GM10266 (cell line): ENCODE results near the gene CHCHD4.

Experiments
- DNase-seq: peaks from one replicate; pipeline ENCODE4 v3.0.0; 2012; ENCODE audit errors: extremely low spot score
- CTCF ChIP-seq: IDR thresholded peaks from 2 replicates; pipeline ENCODE4 v1.5.1; 2012; ENCODE audit warnings: mild to moderate bottlenecking, low read depth; ENCODE audit not compliant: control insufficient read depth, insufficient read depth; ENCODE audit errors: missing control alignments

The CHCHD4 gene

DNA sequence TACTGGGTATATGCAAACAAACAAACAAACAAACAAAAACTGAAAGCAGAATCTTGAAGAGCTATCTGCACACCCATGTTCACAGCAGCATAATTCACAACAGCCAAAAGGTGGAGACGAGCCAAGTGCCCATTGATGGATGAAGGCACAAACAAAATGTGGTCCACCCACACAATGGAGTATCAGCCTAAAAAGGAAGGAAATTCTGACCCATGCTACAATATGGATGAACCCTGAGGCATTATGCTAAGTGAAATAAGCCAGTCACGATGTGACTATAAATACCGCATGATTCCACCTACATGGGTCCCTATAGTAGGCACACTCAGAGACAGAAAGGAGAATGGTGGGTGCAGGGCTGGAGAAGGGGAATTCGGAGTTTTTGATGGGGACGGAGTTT lies 29.6 kb upstream of the CHCHD4 start:
- TF ChIP-seq CTCF = no peak
- DNase-seq = no peak

DNA sequence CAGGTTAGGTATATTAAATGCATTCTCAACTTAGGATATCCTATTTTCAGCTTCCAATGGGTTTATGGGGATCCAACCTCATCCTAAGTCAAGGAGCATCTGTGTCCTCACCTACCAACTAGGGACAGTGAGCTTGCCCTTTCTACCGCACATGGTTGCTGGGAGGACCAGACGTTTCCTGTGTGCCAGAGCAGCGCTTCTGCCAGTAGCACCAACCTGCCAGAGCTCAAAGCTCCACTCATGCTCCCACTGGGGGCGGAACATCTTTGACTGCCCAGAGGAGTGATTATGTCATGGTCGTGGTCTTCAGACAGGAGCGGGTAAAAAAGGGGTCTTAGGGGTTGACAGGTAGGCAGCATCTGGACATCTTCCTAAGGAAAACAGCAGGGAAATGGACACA lies 29.0 kb upstream of the CHCHD4 start:
- DNase-seq = no peak

GRCh38 chr3:14152963-14153355 lies 28.3 kb upstream of the CHCHD4 start:
- no peak for TF ChIP-seq CTCF
- no peak for DNase-seq

More for the DNA sequence above, 29.0 kb upstream of the CHCHD4 start:
- no peak for TF ChIP-seq CTCF

DNA sequence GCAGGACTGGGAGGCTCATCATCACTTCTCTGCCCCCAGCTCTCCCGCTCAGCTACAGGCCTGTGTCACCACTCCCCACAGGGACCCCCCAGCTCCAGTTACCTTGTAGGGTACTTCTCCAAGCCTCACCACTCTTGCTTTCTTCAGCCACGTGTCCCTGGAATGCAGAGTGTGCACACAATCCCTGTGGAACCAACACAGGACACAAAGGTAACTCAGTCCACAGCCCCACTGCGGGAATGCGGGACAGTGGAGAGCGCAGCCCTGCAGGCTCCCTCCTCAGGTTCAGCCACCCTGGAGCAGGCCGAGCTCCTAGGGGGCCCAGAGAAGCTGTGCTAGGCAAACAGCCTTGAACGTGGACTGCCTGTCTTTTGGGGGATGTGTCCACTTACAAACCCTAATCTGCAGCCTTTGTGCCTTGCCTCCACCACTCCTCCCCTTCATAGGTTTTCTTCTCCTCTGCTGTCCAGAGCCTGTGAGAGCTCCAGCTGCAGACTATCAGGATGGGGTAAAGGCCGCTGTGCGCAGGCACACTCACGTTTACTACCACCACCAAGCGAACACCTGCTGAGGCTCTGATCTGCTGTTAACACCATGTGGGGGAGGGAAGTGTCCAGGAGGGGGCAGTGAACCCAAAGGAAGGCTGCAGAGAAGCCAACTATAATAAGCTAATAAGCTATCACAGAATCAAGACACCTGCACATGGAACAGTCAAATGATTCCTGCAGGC lies 27.7 kb upstream of the CHCHD4 start:
- peak; percentile 8 for TF ChIP-seq CTCF
- DNase-seq = no peak

GRCh38 chr3:14151471-14152083 lies 26.9 kb upstream of the CHCHD4 start:
- no peak for TF ChIP-seq CTCF
- no peak for DNase-seq

DNA sequence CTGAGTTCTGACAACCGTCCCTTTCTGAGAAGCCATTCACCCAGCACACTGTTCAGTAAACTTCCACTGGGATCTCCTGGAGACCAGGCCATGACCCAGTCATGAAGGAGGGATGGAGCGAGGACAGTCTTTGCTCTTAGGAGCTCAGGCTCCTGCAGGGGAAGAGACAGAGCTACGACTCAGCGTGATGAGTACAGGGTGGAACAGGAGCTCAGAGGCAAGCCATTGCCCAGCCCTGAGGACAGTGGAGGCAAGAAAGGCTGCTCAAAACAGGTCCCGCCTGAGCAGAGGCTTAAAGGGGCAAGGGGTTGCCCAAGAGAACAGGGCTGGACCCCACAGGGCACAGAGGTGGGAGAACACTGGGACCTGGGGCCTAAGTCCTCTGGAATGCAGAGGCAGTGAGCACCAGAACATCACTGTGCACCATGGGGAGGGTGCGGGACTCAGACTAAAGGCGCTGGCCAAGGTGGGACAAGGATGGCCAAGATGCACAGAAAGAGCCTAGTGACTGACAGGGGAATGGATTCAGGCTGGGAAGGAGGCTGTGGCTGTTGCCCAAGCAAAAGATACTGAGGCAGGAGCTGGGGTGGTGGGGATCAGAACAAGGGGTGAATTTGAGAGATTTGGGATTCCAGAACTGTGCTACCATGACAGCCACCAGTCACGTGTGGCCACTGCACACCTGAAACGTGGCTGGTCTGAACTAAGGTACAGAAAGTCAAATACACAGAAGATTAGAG lies 26.0 kb upstream of the CHCHD4 start:
- DNase-seq = no peak
- TF ChIP-seq CTCF = no peak

- no peak for DNase-seq
- TF ChIP-seq CTCF = no peak
Measured at GRCh38 chr3:14150078-14150477, 25.4 kb upstream of the CHCHD4 start.
